ENCODE data around the gene CELA1.
A peak's percentile ranks its signal among the peaks of the same experiment; 100 is the strongest.
"Not testable (repeated sequence)": the region's sequence is repeated elsewhere in the genome, so short reads cannot be mapped to it uniquely, and the experiment has no call there.

CELA1 gene

DNA sequence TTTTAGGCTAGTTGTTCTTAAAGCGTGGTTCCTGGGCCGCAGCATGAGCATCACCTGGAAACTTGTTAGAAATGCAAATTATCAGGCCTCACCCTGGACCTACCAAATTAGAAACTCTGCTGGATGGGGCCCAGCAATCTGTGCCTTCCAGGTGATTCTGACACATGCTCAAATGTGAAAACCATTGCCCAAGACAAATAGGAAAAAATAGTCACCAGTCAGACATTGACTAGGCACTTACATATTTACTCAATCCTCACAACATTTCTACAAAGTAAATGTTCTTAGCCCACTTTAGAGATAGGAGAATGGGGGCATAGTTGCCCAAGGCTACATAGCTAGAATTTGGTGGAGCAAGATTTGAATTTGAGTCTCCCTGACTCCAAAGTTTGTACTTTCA lies 3.3 kb downstream of the CELA1 start:
- no peak for DNase-seq (ENCODE audit: low read depth in 2 of 2)

DNA sequence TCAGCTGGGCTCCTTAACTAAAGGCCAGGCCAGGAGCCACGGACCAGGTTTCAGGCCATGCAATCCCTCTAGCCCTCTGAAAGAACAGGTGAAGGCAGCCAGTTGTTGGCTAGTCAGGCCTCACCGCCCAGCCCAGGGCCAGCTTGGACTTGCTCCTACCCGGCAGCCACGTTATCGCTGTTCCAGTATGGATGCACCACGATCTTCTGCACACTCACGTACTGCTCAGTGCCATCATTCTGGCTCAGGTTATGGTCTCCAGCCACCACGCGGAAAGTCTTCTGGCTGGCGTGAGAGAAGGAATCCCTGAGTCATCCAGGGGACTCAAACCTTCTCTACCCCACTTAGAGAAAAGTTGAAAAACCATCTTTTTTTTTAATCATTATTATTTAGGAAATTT lies 4.1 kb downstream of the CELA1 start:
- DNase-seq (ENCODE audit: low read depth in 2 of 2), result no peak

DNA sequence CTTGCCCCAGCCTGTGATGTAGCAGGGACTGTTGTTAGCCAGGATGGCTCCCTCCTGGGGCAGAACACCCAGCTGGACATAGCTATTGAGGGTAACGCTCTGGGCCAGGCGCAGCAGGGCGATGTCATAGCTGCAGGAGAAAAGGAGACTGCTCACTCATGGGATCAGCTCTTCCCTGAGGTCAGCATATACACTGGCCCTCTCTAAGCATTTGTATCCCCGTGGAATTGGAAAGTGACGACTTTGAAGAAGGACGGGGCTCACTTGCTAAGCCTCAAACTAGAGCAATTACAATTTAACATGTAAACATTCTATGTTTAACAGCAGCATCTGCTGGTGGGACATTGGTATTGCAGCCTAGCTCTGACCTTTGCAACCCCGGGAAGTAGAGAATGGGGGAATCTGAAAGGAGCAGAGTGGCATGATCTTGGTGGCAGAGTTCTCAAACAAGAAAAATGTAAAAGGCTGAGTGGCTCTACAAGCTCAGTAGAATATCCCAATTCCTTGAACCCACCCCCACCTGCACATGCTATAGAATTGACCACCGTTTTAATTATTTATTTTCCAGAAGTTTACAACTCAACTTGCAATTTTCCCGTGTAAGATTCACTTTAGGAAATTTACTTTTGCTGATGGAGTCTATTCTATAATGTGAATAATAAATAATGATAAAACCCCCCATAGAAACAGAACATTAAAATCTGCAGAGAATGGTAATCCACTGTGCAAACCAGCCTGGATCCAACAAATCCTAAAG lies 5.0 kb downstream of the CELA1 start:
- peak; percentile 42 to 46 for DNase-seq (ENCODE audit: low read depth in 2 of 2)

DNA sequence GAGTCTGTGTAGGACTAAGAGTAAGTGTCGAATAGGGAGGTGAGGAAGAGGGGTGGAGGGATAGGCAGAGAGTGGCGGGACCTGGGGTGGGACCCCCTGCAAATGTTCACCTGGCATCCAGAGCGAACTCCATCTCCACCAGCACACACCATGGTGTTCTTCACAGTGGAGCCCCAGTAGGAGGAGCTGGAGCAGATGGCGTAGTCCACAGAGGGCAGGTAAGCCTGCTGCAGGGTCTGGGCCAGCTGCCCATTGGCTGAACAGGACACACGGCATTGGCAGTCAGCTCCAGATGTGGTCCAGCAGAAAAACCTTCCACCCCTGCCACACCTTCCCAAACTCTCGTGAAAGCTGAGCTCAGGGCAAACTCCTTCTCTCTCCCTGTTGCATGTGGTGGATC lies 6.7 kb downstream of the CELA1 start:
- DNase-seq (ENCODE audit: low read depth in 2 of 2), result no peak

DNA sequence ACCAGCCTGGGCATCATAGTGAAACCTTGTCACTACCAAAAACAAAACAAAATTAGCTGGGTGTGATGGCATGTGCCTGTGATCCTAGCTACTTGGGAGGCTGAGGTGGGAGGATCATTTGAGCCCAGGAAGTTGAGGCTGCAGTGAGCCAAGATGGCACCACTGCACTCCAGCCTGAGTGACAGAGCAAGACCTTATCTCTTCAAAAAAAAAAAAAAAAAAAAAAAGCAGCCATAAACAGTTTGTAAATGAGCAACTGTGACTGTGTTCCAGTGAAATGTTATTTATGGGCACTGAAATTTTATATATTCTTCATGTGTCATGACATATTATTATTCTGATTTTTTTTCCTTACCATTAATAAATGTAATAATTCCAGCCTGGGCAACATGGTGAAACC lies 9.1 kb downstream of the CELA1 start:
- DNase-seq (ENCODE audit: low read depth in 2 of 2), result not testable (repeated sequence)

DNA sequence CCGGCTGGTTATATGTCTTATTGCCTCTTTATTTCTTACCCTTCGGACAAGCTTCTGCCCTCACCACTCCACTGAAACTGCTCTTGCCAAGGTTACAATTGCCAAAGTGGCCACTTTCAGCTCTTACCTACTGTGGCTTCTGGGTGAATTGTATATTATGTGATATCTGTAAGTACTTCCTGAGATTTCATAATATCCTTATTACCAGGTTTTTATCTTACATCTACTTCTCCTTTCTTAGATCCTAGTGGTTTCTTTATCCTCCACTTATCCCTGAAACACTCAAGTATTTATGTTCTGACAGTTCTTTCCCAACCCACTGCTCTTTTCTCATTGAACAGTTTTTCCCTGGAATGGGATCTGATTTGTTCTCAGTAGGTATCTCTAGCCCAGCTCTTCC lies 10.5 kb downstream of the CELA1 start:
- DNase-seq (ENCODE audit: low read depth in 2 of 2), result no peak

DNA sequence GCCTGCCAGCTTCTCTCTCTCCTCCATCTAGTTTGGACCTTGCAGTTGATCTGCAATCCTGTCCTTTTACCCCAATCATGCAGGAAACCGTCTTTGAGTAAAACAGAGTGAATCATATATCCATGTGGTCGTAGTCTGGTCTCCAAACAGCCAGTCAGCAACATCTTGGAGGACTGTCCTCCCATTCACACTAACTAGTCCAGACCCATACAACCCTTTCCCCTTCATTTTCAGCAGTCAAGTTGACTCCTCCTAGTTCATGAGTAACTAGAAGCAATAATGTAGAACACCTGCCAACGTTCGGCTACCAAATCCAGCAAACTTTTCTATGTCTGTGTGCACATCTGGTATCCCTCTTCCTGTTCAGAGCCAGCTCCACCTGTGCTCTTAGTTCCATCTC lies 11.7 kb downstream of the CELA1 start:
- DNase-seq (ENCODE audit: low read depth in 2 of 2), result no peak

DNA sequence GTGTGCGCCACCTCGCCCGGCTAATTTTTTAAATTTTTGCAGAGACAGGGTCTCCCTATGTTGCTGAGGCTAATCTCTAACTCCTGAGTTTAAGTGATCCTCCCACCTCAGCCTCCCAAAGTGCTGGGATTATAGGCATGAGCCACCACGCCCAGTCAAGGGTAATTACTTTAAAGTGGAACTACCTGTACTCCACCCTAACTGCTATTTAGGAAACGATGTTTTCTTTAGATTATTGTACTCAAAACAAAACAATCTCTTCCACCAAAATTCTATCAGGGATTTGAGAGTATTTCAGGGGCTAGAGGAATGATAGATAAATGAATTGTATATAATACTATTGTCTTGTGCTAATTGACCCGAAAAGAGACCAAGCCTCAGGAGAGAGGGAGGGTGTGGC lies 12.9 kb downstream of the CELA1 start:
- DNase-seq (ENCODE audit: low read depth in 2 of 2), result no peak

DNA sequence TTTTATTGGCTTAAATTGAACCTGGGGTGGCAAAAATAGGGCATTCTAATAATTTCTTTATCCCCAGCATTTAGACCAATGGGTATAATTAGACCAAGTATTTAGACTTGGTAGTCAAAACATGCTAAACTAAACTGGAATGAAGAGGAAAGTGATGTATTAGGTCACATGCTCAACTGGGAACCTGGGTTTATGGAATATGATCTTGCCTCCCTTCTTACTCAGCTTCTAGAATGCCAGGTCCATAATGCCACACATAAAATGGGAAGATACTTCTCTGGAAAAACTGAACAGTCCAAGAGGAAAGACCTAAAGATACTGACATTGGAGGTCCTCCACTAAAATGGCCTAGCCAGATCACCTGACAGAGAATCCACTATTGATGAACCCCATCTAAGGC lies 16.3 kb downstream of the CELA1 start:
- DNase-seq (ENCODE audit: low read depth in 2 of 2), result no peak

DNA sequence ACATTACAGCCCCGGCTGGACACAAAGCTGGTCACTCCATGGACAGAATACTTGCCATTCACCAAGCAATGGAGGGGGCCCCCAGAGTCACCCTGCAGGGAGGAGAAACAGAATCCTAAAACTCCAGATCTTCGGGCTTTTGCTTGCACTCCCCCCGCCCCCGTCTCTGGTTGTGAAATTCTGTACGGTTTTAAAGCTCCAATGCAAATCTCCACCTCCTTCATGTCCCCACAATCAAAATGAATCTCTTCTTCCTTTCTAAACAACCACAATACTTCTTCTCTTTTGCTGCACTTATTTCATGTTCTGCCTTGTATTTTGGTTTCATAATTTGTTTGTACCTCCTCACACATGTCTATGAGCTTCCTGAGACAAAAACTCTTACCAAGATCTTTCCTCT lies 16.7 kb downstream of the CELA1 start:
- no peak for DNase-seq (ENCODE audit: low read depth in 2 of 2)

DNA sequence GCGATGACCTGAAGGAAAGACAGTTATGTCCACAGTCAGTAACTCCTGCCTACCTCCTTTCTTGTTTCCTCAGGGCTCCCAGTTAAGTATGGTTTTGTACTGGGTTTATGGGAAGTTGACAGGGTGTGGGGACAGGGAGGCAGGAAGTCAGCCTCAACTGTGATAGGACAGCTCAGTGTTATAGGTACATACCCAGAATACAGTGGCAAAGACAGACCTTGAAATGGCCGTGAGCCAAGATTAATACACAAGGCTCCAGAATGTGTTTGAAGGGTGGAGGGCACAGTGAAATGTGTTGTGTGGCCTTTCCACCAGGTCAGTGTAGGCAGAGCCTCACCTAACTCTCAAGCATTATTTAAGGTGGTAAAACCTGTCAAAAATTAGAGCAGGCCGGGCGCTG lies 17.9 kb downstream of the CELA1 start:
- DNase-seq (ENCODE audit: low read depth in 2 of 2), result no peak

DNA sequence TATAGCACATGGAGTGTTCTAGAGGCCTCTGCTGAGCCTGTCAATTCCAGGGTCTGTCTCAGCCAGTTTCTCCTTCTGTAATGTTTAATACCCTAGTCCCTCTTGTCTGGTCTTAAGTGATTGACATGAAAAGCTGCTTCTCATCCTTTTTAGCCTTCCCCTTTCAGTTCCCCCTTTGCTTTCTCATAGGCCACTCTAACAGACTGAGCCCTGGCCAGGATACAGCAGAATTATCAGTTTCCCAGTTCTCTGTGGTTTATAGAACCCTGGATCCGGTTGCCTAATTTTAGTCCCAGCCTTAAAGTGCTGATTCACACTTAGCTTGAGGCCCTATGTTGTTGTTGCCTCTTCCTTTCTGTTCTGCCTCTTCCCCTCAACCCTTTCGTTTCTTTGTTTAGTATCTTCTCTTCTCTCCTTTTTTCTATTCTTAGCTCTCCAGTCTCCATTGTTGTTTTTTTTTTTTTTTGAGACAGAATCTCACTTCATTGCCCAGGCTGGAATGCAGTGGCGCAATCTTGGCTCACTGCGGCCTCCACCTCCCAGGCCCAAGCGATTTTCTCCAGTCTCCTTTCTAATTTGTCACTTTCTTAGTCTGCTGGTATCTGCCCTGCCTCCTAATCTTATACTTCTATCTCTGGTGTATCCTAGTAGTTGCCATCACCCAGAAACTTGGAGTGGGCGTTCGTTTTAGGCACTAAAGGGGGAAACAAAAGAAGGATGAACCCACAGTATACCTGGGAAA lies 19.6 kb downstream of the CELA1 start:
- no peak for DNase-seq (ENCODE audit: low read depth in 2 of 2)

DNA sequence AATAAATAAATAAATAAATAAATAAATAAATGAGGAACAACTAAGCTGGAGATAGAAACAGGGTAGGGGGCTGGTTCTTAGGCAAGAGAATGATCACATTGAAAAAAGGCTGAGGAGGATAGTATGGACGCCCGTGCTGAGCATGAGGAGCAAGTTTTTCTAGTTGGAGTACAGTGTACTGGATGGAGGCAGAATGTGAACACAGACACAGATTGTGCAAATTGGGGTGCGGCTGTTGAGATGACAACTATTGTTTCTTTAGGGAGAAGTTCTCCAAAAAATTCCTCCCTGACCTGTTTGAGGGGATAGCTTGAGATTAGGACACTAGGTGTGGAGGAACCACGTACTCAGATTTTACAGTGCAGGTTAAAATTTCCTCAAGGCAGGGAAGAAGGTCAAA lies 21.5 kb downstream of the CELA1 start:
- no peak for DNase-seq (ENCODE audit: low read depth in 2 of 2)

DNA sequence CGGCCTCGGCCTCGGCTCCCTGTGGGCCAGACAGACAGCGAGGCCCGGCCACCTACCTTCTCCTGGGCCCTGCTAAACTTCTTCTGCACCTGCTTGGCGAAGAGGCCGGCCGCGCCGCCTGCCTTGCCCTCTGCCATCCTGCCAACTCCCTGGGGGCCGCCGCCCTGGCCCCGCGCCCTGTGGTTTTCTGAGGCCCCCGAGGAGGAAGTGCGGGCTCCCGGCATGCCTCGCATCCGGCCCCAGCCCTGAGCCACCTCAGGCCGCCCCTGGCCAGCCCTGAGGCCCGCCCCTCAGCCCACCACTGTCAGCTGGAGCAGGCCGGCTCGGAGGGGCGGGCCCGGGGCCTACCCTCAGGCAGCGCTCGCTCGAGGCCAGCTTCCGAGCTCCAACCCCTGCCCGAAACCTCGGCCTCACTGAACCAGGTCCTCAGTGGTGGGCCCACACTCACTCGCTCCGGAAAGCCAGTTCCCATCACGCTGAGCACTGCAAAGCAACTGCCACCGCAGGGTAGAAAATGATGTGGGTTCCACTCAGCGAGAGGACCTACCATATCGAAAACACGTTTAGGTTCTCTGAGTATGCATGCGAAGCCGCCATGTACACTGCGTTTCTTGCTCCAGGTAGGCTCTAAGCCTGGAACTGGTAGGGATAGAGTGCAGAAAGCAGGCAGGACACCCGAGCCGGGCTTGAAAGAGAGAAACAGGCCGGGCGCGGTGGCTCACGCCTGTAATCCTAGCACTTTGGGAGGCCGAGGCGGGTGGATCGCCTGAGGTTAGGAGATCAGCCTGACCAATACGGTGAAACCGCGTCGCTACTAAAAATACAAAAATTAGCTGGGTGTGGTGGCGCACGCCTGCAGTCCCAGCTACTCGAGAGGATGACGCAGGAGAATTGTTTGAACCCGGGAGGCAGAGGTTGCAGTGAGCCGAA lies 22.2 kb downstream of the CELA1 start, which contains the start of gene BIN2:
Gene BIN2 (minus strand): TSS at position 209 of the 930 bp plus-strand sequence. CDS start 72 bp downstream, at position 137.
- DNase-seq (ENCODE audit: low read depth in 2 of 2), result peak; percentile 28 to 35

DNA sequence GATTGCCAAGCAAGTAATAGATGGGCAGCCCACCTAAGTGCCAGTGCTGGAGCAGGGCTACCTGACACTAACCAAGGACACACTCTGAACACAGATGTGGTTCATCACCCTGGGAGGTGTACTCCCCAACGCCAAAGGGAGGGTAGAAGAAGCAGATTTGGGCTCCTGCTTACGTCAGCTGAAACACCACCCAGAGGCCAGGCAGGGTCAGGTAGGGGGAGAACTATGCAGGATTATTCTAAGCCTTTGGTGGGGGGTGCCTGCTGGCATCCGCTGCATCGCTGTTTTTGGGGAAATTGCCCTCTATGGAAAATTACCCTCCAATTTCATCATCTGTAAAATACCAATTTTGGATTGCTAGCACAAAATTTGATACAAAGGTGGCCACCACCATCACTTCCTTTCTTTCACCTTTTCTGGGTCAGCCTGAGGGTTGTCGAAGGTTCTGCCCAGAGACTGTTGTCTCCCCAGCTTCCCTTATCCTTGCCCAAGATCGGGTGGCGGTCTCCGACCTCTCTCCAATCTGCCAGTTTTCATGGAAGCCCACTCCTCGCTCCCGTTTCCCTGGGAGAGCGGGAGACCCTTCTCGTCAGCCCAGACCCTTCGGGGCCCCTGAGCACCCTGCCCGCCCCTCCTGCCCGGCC lies 23.0 kb downstream of the CELA1 start:
- no peak for DNase-seq (ENCODE audit: low read depth in 2 of 2)

DNA sequence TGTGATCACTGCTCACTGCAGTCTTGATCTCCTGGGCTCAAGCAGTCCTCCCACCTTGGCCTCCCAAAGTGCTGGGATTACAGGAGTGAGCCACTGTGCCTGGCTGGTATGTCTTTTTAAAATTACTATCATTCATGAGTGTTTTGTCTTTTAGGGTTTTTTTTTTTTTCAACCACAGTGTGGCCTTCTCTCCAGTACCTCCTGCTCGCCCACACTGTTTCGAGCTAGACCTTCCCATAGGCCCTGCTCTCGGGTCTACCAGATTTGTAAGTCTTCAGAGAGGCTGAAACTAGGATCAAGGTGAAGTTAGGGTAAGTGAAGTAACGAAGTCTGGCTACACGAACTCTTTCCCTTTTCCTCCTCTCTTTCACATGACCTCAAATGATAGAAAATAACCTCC lies 24.0 kb downstream of the CELA1 start:
- DNase-seq (ENCODE audit: low read depth in 2 of 2), result no peak

DNA sequence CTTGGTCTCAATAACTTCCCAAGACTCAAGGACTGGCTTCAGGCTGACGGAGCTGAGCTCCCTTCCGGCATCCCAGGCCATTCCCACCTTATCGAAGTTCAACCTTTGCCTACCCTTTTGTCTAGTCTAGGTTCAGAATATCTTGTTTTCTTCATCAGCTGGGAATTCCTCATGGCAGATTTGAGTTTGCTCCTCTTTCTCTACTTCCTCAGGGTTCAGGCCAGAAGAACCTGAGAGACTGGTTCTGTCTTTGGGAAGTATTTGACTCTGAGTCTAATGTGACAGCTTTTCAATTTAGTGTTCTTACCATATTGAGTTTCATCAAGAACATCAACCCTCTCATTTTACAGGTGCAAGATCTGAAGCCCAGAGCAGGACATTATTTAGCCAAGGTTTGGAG lies 24.6 kb downstream of the CELA1 start:
- no peak for DNase-seq (ENCODE audit: low read depth in 2 of 2)

DNA sequence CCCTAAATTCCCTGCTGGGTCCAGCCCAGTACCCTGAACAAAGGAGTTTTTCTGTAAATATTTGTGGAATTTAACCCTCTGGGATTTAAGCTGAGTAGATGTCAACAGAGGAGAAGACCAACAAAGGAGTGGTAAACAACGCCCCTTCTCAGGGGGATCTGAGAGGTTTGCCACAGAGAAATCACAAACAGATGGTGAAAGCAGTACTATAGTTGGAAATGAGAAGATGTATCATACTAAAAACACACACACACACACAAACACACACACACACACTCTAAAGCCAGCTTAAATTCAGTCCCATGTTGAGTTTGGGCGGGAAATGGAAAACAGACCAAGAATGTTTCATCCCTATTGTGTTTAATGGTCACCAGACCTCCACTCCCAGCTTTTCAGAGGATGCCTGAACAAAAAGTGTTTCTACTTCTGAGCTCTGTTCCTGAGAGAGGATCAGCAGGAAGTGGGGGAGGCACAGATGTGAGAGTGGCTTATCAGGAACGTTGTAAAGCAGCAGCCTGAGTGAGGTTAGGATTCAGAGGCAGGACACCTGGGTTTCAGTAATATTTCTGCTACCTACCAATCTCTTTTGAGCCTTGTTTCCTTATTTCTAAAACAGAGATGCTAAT lies 25.7 kb downstream of the CELA1 start:
- no peak for DNase-seq (ENCODE audit: low read depth in 2 of 2)

DNA sequence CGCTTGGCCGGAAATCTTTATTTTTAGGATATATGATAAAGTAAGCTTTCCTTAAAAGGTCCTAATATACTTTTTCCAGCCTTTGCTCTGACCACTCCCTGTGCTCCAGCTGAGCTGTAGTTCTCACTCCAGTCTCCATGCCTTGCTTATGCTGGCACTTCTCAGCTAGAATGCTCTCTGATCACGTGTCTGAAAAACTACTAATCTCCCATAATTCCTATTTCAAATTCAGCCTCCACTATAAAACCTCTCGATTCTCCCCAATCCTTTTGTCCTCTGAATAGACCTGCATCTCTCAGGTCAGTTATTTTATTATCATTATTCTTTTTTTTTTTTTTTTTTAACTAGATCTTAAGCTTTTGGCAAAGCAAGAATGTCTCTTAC lies 26.2 kb downstream of the CELA1 start:
- no peak for DNase-seq (ENCODE audit: low read depth in 2 of 2)

DNA sequence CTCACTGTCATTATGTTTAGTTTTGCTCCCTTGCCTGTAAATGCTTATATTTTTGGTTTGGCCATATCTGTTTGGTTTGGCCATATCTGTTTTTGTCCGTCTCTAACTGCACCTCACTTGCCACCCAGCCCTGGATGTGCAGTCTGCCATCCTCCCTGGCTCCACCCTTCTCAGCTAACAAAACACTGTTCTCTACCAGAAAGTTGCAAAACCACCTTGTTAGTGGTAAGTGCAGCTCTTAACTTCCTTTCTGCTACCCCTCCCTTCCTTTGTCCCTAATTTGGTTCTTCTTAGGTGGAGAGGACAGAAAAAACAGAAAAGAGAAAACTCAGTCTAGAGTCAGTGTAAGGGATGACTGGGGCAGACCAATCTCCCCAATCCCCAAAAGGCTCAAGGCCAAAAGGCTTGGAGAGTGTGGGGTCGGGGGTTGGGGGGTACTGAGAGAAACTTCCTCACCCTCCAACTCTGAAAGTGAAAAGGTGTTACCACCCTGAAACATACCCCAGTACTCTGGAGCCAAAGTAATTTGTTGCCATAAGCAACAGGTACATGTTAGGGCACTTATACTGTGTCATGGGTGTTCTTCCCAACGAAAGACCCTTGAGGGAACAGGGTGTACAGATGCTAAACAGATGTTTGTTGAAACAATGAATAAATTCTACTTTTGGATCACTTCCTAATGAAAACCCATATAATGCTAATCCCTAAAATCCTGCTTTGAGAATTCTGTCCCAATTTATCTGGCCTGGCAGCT lies 27.5 kb downstream of the CELA1 start:
- no peak for DNase-seq (ENCODE audit: low read depth in 2 of 2)

All from stimulated activated CD4-positive, alpha-beta T cell treated with anti-CD3 and anti-CD28 coated beads, Interleukin-1b, Interleukin-23, amount 100 ng/mL, for 1 hour (primary cell).